ENCODE data around the gene TPD52L2. TPM values are rescaled to one million over a fixed set of nuclear protein-coding genes. Genes with fewer than 3 reads are reported as not detected.

Gene TPD52L2
- total RNA-seq, 1 donor from 2014 or later, result 73.8 TPM

DNA sequence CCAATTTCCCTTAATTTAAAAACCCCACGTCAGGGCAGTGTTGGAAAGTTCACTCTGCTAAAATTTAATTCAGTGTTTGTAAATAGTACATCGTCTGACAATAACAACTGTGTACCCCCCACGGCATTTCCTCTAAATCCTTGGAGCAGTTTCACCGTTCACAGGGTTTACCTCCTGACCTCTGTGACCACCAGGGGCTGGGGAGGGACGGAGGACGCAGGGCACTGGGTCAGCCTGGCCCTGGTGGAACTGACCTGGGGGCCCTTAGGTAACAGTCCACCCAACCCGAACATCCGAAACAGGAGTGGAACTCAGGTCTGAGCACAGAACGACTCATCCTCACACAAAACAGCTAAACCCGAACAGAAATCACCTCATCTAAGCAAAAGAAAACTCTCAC lies 36.1 kb upstream of the TPD52L2 start:
- Mint-ChIP-seq H3K36me3 (no peaks in the 10 kb centered on the region), H3K9me3 (no peaks in the 10 kb centered on the region), H3K27ac (no peak overlapping the region), H3K27me3 (ENCODE audit: low read depth) (peaks cover 22% of the 10 kb centered on the region), H3K4me3 (no peak overlapping the region), H3K4me1 (peaks cover 21% of the 10 kb centered on the region)
- TF ChIP-seq CTCF (IDR thresholded peaks at IDR 0.05; ENCODE audit: unreplicated experiment), result no peak
- DNase-seq (ENCODE audit: low spot score in 2 of 2, unreplicated experiment in 2 of 2), result no peak

DNA sequence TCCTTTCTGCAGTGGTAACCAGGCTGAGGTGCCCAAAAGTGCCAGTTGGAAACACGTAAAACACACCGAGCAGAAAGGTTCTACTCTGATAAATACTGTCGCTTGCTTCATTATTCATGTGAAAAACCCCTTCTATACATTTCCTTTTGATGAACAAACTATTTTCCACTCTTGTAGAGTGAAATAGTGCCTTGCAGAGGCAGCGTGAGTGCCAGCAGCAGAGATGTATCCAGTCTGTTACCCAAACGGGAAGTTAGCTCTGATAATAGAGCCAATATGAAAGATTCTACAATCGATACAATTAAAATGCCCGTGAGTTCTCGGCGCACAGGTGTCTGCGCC lies 35.5 kb upstream of the TPD52L2 start:
- H3K4me1 Mint-ChIP-seq, result peaks cover 25% of the 10 kb centered on the region
- no peaks in the 10 kb centered on the region for H3K36me3 Mint-ChIP-seq
- no peak for TF ChIP-seq CTCF (IDR thresholded peaks at IDR 0.05; ENCODE audit: unreplicated experiment)

DNA sequence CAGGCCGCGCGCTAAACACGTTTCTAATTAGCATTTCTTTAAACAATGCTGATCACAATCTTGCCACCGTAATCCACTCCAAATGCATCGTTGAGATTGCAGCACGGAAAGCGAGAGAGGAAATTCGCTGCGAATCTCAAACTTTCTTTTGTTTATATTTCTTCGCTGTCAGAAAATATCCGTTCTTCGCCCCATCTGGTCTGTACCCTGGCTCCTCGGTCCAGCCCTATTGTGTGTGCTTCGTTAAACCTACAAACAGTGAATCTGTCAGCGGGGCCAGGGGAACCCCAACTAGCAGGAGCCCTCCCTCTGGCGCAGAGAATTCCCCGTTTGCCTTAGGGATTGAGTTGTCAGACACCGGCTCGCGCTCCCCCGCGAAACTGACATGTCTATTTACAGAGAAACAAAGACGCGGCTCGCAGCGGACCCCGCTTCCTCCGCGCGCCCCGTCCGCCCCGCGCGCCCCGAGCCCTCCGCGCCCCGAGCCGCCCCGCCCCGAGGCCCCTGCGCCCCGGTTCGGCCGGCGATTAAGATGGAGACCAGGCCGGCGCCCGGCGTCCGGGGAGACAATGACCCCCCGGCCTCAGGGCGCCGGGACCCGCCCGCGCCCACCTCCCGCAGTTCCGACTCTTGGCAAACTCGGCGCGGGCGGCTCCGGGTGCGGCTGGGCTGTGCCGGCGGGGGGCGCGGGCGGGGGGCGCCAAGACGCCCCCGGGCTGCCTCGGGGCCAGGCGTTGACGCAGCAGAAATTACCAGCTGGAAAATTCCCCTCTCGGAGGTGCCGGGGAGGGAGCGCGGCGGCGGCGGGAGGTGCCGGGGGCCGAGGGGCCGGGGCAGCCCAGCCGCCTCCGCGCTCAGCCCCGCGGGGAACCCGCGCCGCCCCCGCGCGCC lies 34.9 kb upstream of the TPD52L2 start:
- TF ChIP-seq CTCF (IDR thresholded peaks at IDR 0.05; ENCODE audit: unreplicated experiment), result no peak
- Mint-ChIP-seq H3K36me3 (no peaks in the 10 kb centered on the region), H3K27ac (peak overlapping the region; percentile 74), H3K27me3 (ENCODE audit: low read depth) (peaks cover 22% of the 10 kb centered on the region), H3K4me1 (peaks cover 28% of the 10 kb centered on the region), H3K4me3 (peak overlapping the region; percentile 88), H3K9me3 (no peaks in the 10 kb centered on the region)
- DNase-seq (ENCODE audit: low spot score in 2 of 2, unreplicated experiment in 2 of 2), result peak in 1 of 2 experiments; percentile 51

More for the DNA sequence above, 35.5 kb upstream of the TPD52L2 start:
- Mint-ChIP-seq H3K27ac (peak overlapping the region; percentile 9), H3K4me3 (peak overlapping the region; percentile 88), H3K9me3 (no peaks in the 10 kb centered on the region), H3K27me3 (ENCODE audit: low read depth) (peaks cover 22% of the 10 kb centered on the region)
- DNase-seq (ENCODE audit: low spot score in 2 of 2, unreplicated experiment in 2 of 2), result no peak

GRCh38 chr20:63830841-63831588 lies 34.1 kb upstream of the TPD52L2 start, which contains the start of gene ZBTB46:
ZBTB46 (minus strand) TSS chr20:63831264; CDS start chr20:63790757, 40,507 bp downstream.
- Mint-ChIP-seq H3K4me1 (peaks cover 31% of the 10 kb centered on the region), H3K36me3 (no peaks in the 10 kb centered on the region), H3K4me3 (peak within 1 kb of the TSS; percentile 88), H3K27me3 (ENCODE audit: low read depth) (peaks cover 22% of the 10 kb centered on the region), H3K9me3 (no peaks in the 10 kb centered on the region), H3K27ac (peak within 1 kb of the TSS; percentile 74)
- no peak for DNase-seq (ENCODE audit: low spot score in 2 of 2, unreplicated experiment in 2 of 2)
- no peak for TF ChIP-seq CTCF (IDR thresholded peaks at IDR 0.05; ENCODE audit: unreplicated experiment)

DNA sequence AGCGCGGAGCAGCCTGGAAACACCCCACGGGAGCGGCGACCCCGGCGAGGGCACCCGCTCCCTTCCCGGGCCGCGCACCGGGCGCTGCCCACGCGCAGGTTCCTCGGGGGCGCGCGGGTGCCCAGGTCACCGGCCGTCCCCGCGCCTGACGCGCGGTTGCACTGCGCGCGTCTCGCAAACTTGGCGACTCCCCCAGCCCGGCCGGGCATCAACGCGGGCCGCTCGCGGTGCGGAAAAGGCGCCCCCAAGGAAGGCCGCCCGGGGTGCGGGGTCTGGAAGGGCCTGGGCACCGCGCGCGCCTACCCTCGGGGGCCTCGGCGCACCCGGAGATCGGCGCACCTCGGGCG lies 33.5 kb upstream of the TPD52L2 start:
- no peaks in the 10 kb centered on the region for H3K9me3 Mint-ChIP-seq
- no peak for TF ChIP-seq CTCF (IDR thresholded peaks at IDR 0.05; ENCODE audit: unreplicated experiment)
- no peak overlapping the region for H3K4me3 Mint-ChIP-seq
- no peak overlapping the region for H3K27ac Mint-ChIP-seq
- peaks cover 31% of the 10 kb centered on the region for H3K4me1 Mint-ChIP-seq
- no peak for DNase-seq (ENCODE audit: low spot score in 2 of 2, unreplicated experiment in 2 of 2)
- peaks cover 22% of the 10 kb centered on the region for H3K27me3 Mint-ChIP-seq (ENCODE audit: low read depth)
- no peaks in the 10 kb centered on the region for H3K36me3 Mint-ChIP-seq
